Subcutaneous adipose tissue (tissue), 4 donors: ENCODE data around the gene SMAP1. TPM values are rescaled to one million over a fixed set of nuclear protein-coding genes. Genes with fewer than 3 reads are reported as not detected.

ENCODE experiments used
- total RNA-seq, 4 donors: library from RNA; depleted of rRNA; stranded (reverse); fragments of >200 nt; gene quantifications; one replicate each; pipeline ENCODE4 v1.1.0, GENCODE V29; 2016
- TF ChIP-seq, protein P1 (sequence below): fragments of 450-650 bp; IDR thresholded peaks from one replicate; pipeline ENCODE4 v1.5.1; 2016; ENCODE audit warnings: low read depth, mild to moderate bottlenecking, control low read depth, antibody characterized with exemption, moderate library complexity

The SMAP1 gene
- total RNA-seq, 4 donors from 2014 or later = 28.8 to 38.8 (median 34.3) TPM

DNA sequence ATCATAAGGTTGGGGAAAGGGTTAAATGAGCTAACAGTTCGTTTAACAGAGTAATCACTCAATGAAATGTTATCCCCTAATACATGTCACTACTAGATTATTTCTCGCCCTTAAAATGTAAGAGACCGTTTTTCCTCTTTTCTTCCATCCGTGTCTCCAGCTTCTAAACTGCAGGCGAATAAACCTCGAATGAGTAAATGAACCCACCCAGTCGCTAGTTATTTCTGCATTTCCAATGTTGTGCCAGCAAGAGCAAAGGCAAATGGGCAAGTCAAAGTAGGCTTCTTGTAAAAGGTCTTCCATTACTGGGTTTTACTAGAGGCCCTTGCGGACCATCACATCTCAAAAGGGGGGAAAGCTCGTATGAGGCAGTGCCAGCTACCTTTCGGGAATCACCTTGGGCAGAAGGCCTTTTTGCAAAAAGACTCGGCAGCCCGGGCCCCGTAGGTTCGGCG, 400 bp upstream of the SMAP1 start:
- TF ChIP-seq, protein P1, sequence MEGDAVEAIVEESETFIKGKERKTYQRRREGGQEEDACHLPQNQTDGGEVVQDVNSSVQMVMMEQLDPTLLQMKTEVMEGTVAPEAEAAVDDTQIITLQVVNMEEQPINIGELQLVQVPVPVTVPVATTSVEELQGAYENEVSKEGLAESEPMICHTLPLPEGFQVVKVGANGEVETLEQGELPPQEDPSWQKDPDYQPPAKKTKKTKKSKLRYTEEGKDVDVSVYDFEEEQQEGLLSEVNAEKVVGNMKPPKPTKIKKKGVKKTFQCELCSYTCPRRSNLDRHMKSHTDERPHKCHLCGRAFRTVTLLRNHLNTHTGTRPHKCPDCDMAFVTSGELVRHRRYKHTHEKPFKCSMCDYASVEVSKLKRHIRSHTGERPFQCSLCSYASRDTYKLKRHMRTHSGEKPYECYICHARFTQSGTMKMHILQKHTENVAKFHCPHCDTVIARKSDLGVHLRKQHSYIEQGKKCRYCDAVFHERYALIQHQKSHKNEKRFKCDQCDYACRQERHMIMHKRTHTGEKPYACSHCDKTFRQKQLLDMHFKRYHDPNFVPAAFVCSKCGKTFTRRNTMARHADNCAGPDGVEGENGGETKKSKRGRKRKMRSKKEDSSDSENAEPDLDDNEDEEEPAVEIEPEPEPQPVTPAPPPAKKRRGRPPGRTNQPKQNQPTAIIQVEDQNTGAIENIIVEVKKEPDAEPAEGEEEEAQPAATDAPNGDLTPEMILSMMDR = no peak

DNA sequence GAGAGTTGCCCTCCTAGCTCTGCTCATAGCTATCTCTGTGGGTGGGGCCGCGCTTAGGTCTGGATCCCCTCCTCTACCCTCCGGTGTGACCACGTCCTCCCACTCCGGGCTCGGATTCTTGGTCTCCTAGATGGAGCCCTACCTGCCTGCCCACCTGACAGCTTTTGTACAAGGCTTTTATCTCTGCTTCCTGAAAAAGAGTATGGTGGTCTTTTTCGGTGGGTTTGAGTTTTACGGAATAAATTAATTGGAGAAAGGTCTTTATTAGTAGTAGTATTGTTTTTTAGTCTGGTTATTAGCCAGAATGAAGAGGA, 773 bp downstream of the SMAP1 start:
- TF ChIP-seq, protein P1 = no peak

DNA sequence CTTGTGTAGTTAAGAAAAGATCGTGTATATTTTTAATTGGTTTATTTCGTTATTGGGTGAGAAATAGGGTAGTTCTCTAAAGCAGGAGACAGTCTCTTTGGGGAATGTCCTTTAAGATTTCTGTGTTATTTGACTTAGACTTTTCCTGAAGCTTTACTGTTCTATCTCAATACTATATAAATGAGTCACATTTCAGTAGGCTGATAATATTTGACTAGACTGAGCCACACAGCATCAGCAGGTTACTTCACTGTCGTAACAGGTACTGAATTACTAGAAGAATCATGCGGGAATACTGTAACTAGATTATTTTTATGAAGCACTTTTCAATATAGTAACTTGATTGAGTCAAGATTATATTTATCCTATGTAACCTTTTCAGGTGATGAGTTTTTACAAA, 1.4 kb downstream of the SMAP1 start:
- TF ChIP-seq, protein P1 = no peak

DNA sequence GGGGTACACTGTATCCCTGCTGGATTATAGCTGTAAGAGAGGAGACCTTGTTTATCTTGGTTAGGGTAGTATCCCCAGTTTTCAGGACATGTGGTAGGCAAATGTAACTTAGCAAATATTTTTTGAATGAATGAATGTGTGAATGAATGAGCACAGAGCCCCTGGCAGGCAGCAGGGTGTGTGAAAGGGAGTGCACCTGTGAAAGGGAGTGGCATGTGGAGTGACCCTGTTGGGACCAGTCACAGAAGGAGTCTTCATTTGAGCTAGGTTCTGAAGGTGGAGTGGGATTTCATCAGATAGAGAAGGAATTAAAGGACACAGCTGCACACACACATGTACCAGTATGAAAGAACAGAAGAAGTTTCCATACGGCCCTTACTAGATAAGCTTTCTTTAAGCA, 4.9 kb downstream of the SMAP1 start:
- TF ChIP-seq, protein P1 = no peak

DNA sequence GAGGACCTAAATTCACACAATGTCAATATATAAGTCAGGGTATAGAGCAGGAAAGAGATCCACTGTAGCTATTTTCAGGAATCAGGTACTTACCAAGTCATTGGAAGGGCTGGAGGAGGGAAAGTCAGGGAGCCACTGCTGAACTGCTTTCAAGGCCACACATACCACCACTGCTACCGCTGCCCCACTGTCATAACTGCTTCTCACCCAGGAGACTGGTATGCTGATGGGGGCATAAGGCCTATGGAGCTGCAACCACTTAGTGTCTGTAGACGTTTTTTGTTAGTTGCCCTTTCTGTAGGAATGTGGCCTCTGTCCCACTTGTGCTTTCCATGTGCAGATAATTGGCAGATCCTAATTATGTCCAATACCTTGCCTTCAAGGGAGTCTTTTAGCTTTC, 5.4 kb downstream of the SMAP1 start:
- TF ChIP-seq, protein P1 = no peak

DNA sequence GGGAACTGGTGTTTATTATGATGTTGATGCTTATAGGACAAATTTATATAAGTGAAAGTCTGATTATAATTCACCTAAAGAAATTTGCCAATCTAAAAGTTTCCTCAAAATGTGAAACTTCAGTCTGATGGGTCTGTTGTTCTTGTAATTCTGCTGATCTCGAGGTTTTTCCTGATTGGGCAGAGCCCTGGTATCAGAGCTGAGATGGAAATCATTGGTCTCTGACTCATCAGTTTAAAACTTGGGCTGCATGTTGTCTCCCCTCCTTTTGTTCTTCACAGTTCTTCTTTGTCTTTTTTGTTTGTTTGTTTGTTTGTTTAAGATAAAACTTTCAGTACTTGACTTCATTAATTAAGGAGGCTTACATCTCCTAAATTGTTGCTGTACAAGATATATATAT, 5.9 kb downstream of the SMAP1 start:
- TF ChIP-seq, protein P1 = no peak

DNA sequence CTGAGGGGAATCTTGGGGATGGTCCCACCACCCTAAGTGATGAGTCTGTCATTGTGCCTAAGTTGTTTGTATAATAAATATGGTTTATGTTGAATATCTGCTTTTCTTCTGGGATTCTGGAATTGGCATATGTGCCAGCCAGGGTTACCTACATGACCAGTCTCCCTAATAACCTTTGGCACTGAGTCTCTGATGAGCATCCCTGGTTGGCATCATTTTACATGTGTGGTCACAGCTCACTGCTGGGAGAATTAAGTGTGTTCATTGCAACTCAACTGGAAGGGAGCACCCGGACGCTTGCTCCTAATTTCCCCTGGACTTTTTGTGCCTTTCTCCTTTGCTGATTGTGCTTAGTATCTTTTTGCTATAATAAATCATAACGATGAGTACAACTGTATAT, 8.1 kb downstream of the SMAP1 start:
- TF ChIP-seq, protein P1 = no peak
